ENCODE data around the gene MDM2. TPM values are rescaled to one million over a fixed set of nuclear protein-coding genes. Genes with fewer than 3 reads are reported as not detected.

The MDM2 gene
- total and polyA plus RNA-seq, 4 donors: 24.9 to 155 (median 108) TPM

DNA sequence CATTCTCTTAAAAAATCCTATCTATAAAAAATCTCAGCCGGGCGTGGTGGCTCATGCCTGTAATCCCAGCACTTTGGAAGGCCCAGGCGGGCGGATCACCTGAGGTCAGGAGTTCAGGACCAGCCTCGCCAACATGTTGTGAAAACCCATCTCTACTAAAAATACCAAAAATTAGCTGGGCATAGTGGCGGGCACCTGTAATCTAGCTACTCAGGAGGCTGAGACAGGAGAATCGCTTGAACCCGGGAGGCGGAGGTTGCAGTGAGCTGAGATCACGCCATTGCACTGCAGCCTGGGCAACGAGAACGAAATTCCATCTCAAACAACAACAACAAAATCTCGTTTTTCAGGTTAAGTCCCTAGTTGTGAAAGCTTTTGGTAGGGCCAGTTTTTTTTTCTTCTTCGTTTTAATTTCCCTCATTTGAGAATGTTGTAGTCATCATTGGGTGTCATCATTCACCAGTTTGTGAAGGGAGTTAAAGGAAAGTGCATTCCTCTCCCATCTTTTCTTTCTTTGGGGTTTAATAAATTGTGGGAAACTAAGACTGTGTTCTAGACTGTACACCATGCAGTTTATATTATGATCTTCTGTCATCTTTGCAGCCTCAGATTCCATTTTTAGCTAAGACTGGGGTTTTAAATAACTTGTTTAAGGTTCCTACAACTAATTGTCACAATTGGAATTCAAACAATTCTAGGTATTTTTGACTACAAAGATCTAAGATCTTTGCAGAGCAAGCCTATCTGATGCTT lies 23.9 kb downstream of the MDM2 start:
- 94% methylated on average over 14 of the region's 14 CpGs for WGBS, 2 donors

DNA sequence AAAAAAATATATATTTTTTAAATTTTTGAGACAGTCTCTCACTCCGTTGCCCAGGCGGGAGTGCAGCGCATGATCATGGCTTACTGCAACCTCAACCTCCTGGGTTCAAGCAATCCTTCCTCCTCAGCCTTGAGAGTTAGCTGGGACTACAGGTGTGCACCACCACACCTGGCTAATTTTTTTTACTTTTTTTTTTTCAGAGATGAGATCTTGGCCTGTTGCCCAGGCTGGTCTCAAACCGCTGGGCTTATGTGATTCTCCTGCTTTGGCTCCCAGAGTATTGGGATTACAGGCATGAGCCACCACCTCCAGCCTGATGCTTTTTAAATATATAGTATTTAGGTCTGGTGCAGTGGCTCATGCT lies 24.5 kb downstream of the MDM2 start:
- no peak overlapping the region for H3K4me3 ChIP-seq
- H3K4me1 ChIP-seq (ENCODE audit: control insufficient read depth in 5 of 5, insufficient read depth in 5 of 5, low read length in 5 of 5): no peaks in the 10 kb centered on the region
- 93 to 97% methylated on average over 4 of the region's 4 CpGs for WGBS, 2 donors
- H3K27me3 ChIP-seq (ENCODE audit: control insufficient read depth in 3 of 3, insufficient read depth in 3 of 3, low read length in 2 of 3): no peaks in the 10 kb centered on the region
- DNase-seq: no peak
- H3K9ac ChIP-seq (ENCODE audit: insufficient read depth in 1 of 2, low read length in 2 of 2): no peak overlapping the region
- TF ChIP-seq, protein P1, sequence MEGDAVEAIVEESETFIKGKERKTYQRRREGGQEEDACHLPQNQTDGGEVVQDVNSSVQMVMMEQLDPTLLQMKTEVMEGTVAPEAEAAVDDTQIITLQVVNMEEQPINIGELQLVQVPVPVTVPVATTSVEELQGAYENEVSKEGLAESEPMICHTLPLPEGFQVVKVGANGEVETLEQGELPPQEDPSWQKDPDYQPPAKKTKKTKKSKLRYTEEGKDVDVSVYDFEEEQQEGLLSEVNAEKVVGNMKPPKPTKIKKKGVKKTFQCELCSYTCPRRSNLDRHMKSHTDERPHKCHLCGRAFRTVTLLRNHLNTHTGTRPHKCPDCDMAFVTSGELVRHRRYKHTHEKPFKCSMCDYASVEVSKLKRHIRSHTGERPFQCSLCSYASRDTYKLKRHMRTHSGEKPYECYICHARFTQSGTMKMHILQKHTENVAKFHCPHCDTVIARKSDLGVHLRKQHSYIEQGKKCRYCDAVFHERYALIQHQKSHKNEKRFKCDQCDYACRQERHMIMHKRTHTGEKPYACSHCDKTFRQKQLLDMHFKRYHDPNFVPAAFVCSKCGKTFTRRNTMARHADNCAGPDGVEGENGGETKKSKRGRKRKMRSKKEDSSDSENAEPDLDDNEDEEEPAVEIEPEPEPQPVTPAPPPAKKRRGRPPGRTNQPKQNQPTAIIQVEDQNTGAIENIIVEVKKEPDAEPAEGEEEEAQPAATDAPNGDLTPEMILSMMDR (IDR thresholded peaks at IDR 0.05; ENCODE audit: control extremely low read depth, extremely low read depth): no peak
- ATAC-seq (ENCODE audit: insufficient read depth, low FRiP score): no peak
- H3K27ac ChIP-seq (ENCODE audit: low read depth in 1 of 2, low read length in 1 of 2): no peak overlapping the region
- peaks cover 20 to 26% (median 21%) of the 10 kb centered on the region in 4 donors for H3K36me3 ChIP-seq (ENCODE audit: control insufficient read depth in 4 of 4, insufficient read depth in 4 of 4, low read length in 4 of 4)
- no peaks in the 10 kb centered on the region for H3K9me3 ChIP-seq (ENCODE audit: control insufficient read depth in 4 of 4, insufficient read depth in 3 of 4, low read length in 3 of 4)

More for the DNA sequence above, 23.9 kb downstream of the MDM2 start:
- TF ChIP-seq, protein P1 (IDR thresholded peaks at IDR 0.05; ENCODE audit: control extremely low read depth, extremely low read depth): no peak
- DNase-seq (no peak), ATAC-seq (ENCODE audit: insufficient read depth, low FRiP score) (no peak)
- H3K4me3 ChIP-seq: no peak overlapping the region
- H3K27ac ChIP-seq (ENCODE audit: low read depth in 1 of 2, low read length in 1 of 2): no peak overlapping the region
- H3K9ac ChIP-seq (ENCODE audit: insufficient read depth in 1 of 2, low read length in 2 of 2): no peak overlapping the region
- no peaks in the 10 kb centered on the region for H3K27me3 ChIP-seq (ENCODE audit: control insufficient read depth in 3 of 3, insufficient read depth in 3 of 3, low read length in 2 of 3)
- H3K4me1 ChIP-seq (ENCODE audit: control insufficient read depth in 5 of 5, insufficient read depth in 5 of 5, low read length in 5 of 5): no peaks in the 10 kb centered on the region
- H3K36me3 ChIP-seq (ENCODE audit: control insufficient read depth in 4 of 4, insufficient read depth in 4 of 4, low read length in 4 of 4): peaks cover 17 to 21% (median 18%) of the 10 kb centered on the region in 4 donors
- no peaks in the 10 kb centered on the region for H3K9me3 ChIP-seq (ENCODE audit: control insufficient read depth in 4 of 4, insufficient read depth in 3 of 4, low read length in 3 of 4)

DNA sequence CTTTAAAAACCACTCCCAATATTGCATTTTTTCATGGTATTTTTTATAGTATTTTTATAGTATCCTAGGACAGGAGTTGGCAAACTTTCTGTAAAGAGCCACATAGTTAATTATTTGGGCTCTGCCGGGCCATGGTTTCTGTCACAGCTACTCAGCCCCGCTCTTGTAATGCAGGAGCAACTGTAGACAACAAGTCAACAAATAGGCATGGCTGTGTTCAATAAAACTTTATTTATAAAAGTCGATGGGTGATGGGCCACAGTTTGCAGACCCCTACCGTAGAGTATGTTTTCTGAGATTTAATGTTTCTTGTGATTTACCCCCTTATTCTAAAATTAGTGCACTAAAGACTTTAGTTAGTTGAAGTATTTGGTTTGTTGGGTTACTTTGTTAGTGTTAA lies 25.5 kb downstream of the MDM2 start:
- TF ChIP-seq, protein P1 (IDR thresholded peaks at IDR 0.05; ENCODE audit: control extremely low read depth, extremely low read depth): no peak
- no peak overlapping the region for H3K4me3 ChIP-seq
- no peak overlapping the region for H3K9ac ChIP-seq (ENCODE audit: insufficient read depth in 1 of 2, low read length in 2 of 2)
- H3K36me3 ChIP-seq (ENCODE audit: control insufficient read depth in 4 of 4, insufficient read depth in 4 of 4, low read length in 4 of 4): peaks cover 16 to 32% (median 25%) of the 10 kb centered on the region in 4 donors
- H3K4me1 ChIP-seq (ENCODE audit: control insufficient read depth in 5 of 5, insufficient read depth in 5 of 5, low read length in 5 of 5): no peaks in the 10 kb centered on the region
- WGBS, 2 donors: 98 to 99% methylated on average over 4 of the region's 4 CpGs
- DNase-seq (no peak), ATAC-seq (ENCODE audit: insufficient read depth, low FRiP score) (no peak)
- H3K27ac ChIP-seq (ENCODE audit: low read depth in 1 of 2, low read length in 1 of 2): no peak overlapping the region
- H3K27me3 ChIP-seq (ENCODE audit: control insufficient read depth in 3 of 3, insufficient read depth in 3 of 3, low read length in 2 of 3): no peaks in the 10 kb centered on the region
- no peaks in the 10 kb centered on the region for H3K9me3 ChIP-seq (ENCODE audit: control insufficient read depth in 4 of 4, insufficient read depth in 3 of 4, low read length in 3 of 4)
